Fibroblast of lung (primary cell): Measurements from ENCODE around the gene MITD1.

ENCODE experiments used
- EZH2 ChIP-seq: IDR thresholded peaks from 2 replicates; pipeline ENCODE4 v1.5.1; 2012; ENCODE audit warnings: low read length, control low read depth, mild to moderate bottlenecking; ENCODE audit errors: missing control alignments
- TF ChIP-seq, protein P1 (sequence below), 2 donors: IDR thresholded peaks in 1 of 2; conservative IDR thresholded peaks in 1 of 2; 1 replicate in 1 of 2; 2 replicates in 1 of 2; pipeline ENCODE4 v1.5.1; 2011 to 2012; ENCODE audit warnings: low read length in 2 of 2, control low read depth in 1 of 2, inconsistent platforms in 1 of 2, low read depth in 1 of 2, mild to moderate bottlenecking in 1 of 2

DNA sequence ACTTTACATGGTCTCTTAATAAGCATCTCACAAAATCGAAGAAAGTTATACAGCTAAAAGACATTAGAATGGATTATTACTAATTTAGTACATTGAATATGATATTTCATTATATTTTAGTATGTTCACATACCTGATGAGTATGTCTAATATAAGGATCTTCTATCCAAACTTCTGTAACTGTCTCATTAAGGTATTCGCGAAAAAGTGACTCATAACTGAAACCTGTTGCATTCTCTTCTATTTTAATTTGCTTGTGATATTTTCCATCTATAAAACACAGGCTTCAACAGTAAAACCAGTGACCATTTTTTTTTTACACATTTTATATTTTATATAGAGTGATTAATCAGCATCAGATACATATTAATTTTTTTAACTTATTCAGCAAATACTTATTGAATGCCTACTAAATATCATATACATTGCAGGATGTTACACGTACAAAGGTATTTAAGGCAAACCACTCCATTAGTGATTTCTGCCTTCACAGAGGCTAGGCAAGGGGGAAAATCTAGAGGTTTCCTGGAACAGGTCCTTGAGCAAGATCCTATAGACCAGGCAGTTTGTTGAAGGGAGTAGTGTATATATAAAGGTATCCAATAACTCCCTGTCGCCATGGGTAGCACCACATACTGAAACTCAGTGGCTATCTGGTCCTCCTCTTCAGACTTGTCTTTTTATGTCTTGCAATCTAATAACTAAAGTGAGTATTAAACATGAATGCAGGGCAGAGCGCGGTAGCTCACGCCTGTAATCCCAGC is 9.3 kb downstream of the MITD1 start:
- TF ChIP-seq, protein P1, sequence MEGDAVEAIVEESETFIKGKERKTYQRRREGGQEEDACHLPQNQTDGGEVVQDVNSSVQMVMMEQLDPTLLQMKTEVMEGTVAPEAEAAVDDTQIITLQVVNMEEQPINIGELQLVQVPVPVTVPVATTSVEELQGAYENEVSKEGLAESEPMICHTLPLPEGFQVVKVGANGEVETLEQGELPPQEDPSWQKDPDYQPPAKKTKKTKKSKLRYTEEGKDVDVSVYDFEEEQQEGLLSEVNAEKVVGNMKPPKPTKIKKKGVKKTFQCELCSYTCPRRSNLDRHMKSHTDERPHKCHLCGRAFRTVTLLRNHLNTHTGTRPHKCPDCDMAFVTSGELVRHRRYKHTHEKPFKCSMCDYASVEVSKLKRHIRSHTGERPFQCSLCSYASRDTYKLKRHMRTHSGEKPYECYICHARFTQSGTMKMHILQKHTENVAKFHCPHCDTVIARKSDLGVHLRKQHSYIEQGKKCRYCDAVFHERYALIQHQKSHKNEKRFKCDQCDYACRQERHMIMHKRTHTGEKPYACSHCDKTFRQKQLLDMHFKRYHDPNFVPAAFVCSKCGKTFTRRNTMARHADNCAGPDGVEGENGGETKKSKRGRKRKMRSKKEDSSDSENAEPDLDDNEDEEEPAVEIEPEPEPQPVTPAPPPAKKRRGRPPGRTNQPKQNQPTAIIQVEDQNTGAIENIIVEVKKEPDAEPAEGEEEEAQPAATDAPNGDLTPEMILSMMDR (conservative IDR thresholded peaks at IDR 0.05 in 1 of 2, IDR thresholded peaks at IDR 0.05 in 1 of 2; ENCODE audit: low read depth in 1 of 2, low read length in 2 of 2) = no peak
- no peak for TF ChIP-seq EZH2
